Trophoblast cell (in vitro differentiated cells and primary cell): ENCODE measurements around the gene BACE2. TPM values are rescaled to one million over a fixed set of nuclear protein-coding genes. Genes with fewer than 3 reads are reported as not detected.

Experiments
- DNase-seq, 2 donors: peaks; one replicate each; pipeline ENCODE4 v3.0.0-alpha.2; 2016
- H2AFZ ChIP-seq: 2 replicates; pipeline ENCODE4 v1.6.1; 2013; ENCODE audit warnings: low read length, moderate library complexity, mild to moderate bottlenecking; ENCODE audit not compliant: insufficient read depth, poor library complexity
- H2AK5ac ChIP-seq: 2 replicates; pipeline ENCODE4 v1.6.1; 2013; ENCODE audit warnings: mild to moderate bottlenecking, low read length
- H2BK120ac ChIP-seq: 2 replicates; pipeline ENCODE4 v1.6.1; 2013; ENCODE audit warnings: low read length, mild to moderate bottlenecking, moderate library complexity; ENCODE audit not compliant: insufficient read depth, poor library complexity
- H2BK12ac ChIP-seq: 2 replicates; pipeline ENCODE4 v1.6.1; 2013; ENCODE audit warnings: mild to moderate bottlenecking, low read length, moderate library complexity
- H2BK5ac ChIP-seq: 2 replicates; pipeline ENCODE4 v1.6.1; 2013; ENCODE audit warnings: low read length, low read depth, moderate library complexity, mild to moderate bottlenecking; ENCODE audit not compliant: poor library complexity
- H3K14ac ChIP-seq: 2 replicates; pipeline ENCODE4 v1.6.1; 2013; ENCODE audit warnings: mild to moderate bottlenecking, low read length
- H3K18ac ChIP-seq: 2 replicates; pipeline ENCODE4 v1.6.1; 2013; ENCODE audit warnings: mild to moderate bottlenecking, low read length
- H3K23ac ChIP-seq: 2 replicates; pipeline ENCODE4 v1.6.1; 2013; ENCODE audit warnings: low read length
- H3K27ac ChIP-seq: 2 replicates; pipeline ENCODE4 v1.5.1; 2013; ENCODE audit warnings: low read depth, mild to moderate bottlenecking, inconsistent platforms, low read length, moderate library complexity
- H3K27me3 ChIP-seq: 2 replicates; pipeline ENCODE4 v1.6.1; 2013; ENCODE audit warnings: inconsistent platforms, mild to moderate bottlenecking, low read length, moderate library complexity; ENCODE audit not compliant: insufficient read depth
- H3K36me3 ChIP-seq, 2 experiments: 1 replicate in 1 of 2; 2 replicates in 1 of 2; pipeline ENCODE4 v1.6.1; 2013; ENCODE audit warnings: low read length in 2 of 2, mild to moderate bottlenecking in 2 of 2, moderate library complexity in 1 of 2; ENCODE audit not compliant: insufficient read depth in 2 of 2, control insufficient read depth in 1 of 2
- H3K4ac ChIP-seq: 2 replicates; pipeline ENCODE4 v1.6.1; 2013; ENCODE audit warnings: low read depth, mild to moderate bottlenecking, low read length, moderate library complexity
- H3K4me1 ChIP-seq, 2 experiments: 1 replicate in 1 of 2; 2 replicates in 1 of 2; pipeline ENCODE4 v1.6.1; 2013; ENCODE audit warnings: low read length in 2 of 2, mild to moderate bottlenecking in 2 of 2, moderate library complexity in 1 of 2; ENCODE audit not compliant: insufficient read depth in 2 of 2, control insufficient read depth in 1 of 2
- H3K4me2 ChIP-seq: 2 replicates; pipeline ENCODE4 v1.6.1; 2013; ENCODE audit warnings: inconsistent platforms, mild to moderate bottlenecking, low read length, moderate library complexity
- H3K4me3 ChIP-seq: 2 replicates; pipeline ENCODE4 v1.5.1; 2013; ENCODE audit warnings: mild to moderate bottlenecking, low read depth, low read length, inconsistent platforms
- H3K79me1 ChIP-seq: one replicate; pipeline ENCODE4 v1.6.1; 2013; ENCODE audit warnings: low read length
- H3K79me2 ChIP-seq: 2 replicates; pipeline ENCODE4 v1.6.1; 2013; ENCODE audit warnings: low read length, mild to moderate bottlenecking; ENCODE audit not compliant: control insufficient read depth, insufficient read depth, poor library complexity
- H3K9ac ChIP-seq: 2 replicates; pipeline ENCODE4 v1.6.1; 2013; ENCODE audit warnings: mild to moderate bottlenecking, low read length
- H3K9me3 ChIP-seq: 2 replicates; pipeline ENCODE4 v1.6.1; 2013; ENCODE audit warnings: low read depth, mild to moderate bottlenecking, control low read depth, inconsistent platforms, low read length; ENCODE audit not compliant: insufficient read depth
- H4K12ac ChIP-seq: 2 replicates; pipeline ENCODE4 v1.6.1; 2013; ENCODE audit warnings: low read depth, mild to moderate bottlenecking, low read length, moderate library complexity
- H4K8ac ChIP-seq: 2 replicates; pipeline ENCODE4 v1.6.1; 2013; ENCODE audit warnings: low read depth, mild to moderate bottlenecking, low read length, moderate library complexity
- H4K91ac ChIP-seq: one replicate; pipeline ENCODE4 v1.6.1; 2013; ENCODE audit warnings: low read depth, mild to moderate bottlenecking, low read length, moderate library complexity
- WGBS: extraction: QIAGEN DNeasy Blood & Tissue Kit; methylation state at CpG from one replicate; pipeline ENCODE4 v1.1.7; 2013; ENCODE audit warnings: missing lambda C conversion rate; ENCODE audit not compliant: insufficient read length, insufficient coverage; ENCODE audit errors: extremely low coverage; 5-methylcytosine and 5-hydroxymethylcytosine counted together
- polyA plus RNA-seq: library from polyadenylated mRNA; stranded (reverse); fragments of 200-250 nt; gene quantifications from 2 replicates; pipeline ENCODE4 v1.2.3, GENCODE V29; 2013

The BACE2 gene
- 7.6 and 8.6 TPM in 2 replicates for polyA plus RNA-seq

- peaks cover 21% of the 10 kb centered on the region for H3K27me3 ChIP-seq
- peak within 1 kb of the TSS; percentile 45 for H3K14ac ChIP-seq
- no peak within 1 kb of the TSS for H3K4ac ChIP-seq
- no CpG with 5 or more reads among the region's 111 CpGs for WGBS
- no peaks in the 10 kb centered on the region for H3K36me3 ChIP-seq
- no peak within 1 kb of the TSS for H3K9ac ChIP-seq
- H3K79me2 ChIP-seq: peaks cover 4% of the 10 kb centered on the region
- H2AFZ ChIP-seq: peak within 1 kb of the TSS; percentile 99
- DNase-seq: peak; percentile 70 to 84
- H2BK120ac ChIP-seq: peak within 1 kb of the TSS; percentile 49
- no peaks in the 10 kb centered on the region for H3K9me3 ChIP-seq
- H4K91ac ChIP-seq: peak within 1 kb of the TSS; percentile 42
- no peak within 1 kb of the TSS for H3K23ac ChIP-seq
- peak within 1 kb of the TSS; percentile 33 for H2BK5ac ChIP-seq
- peak within 1 kb of the TSS; percentile 76 for H4K8ac ChIP-seq
- peaks cover 4% of the 10 kb centered on the region in 2 experiments for H3K4me1 ChIP-seq
- H3K27ac ChIP-seq: no peak within 1 kb of the TSS
- H3K4me3 ChIP-seq: peak within 1 kb of the TSS; percentile 73
- H2BK12ac ChIP-seq: peak within 1 kb of the TSS; percentile 53
- no peak within 1 kb of the TSS for H4K12ac ChIP-seq
- no peaks in the 10 kb centered on the region for H3K79me1 ChIP-seq
- no peak within 1 kb of the TSS for H2AK5ac ChIP-seq
- H3K18ac ChIP-seq: peak within 1 kb of the TSS; percentile 58
- peak within 1 kb of the TSS; percentile 93 for H3K4me2 ChIP-seq
Observed at GRCh38 chr21:41167348-41168342, at the start of gene BACE2. TSS of gene BACE2 (plus strand) at chr21:41168160. CDS start at chr21:41168264, 104 bp downstream.

DNA sequence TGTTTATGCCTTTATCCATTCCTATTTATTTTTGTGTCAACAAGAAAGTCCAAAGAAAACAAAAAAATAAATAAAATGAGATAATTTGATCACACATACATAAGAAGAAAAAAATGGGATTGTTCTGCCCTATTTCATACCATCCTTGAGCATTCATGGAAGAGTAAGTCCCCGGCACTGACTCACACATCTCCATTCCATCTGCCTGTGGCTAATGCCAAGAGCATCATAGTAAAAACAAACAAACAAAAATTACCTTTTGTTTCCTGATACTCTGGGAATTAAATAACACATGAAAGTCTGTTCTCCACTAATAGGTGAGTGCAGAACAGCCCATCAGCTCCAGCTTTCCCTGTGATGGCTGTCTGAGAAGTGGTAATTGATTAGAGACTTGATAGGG lies 48.1 kb upstream of the BACE2 start:
- Histone ChIP-seq H2AFZ (no peak overlapping the region), H3K9ac (no peak overlapping the region), H3K23ac (no peak overlapping the region), H2AK5ac (no peak overlapping the region), H3K79me2 (no peaks in the 10 kb centered on the region), H3K4me2 (no peak overlapping the region), H3K9me3 (peaks cover 2% of the 10 kb centered on the region), H3K79me1 (no peaks in the 10 kb centered on the region), H3K4me3 (no peak overlapping the region), H3K4me1 (no peaks in the 10 kb centered on the region), H2BK5ac (no peak overlapping the region), H2BK120ac (no peak overlapping the region), H3K27ac (no peak overlapping the region), H3K18ac (no peak overlapping the region), H2BK12ac (no peak overlapping the region), H4K8ac (no peak overlapping the region), H4K91ac (no peak overlapping the region), H3K14ac (no peak overlapping the region), H3K36me3 (no peaks in the 10 kb centered on the region), H4K12ac (no peak overlapping the region), H3K4ac (no peak overlapping the region), H3K27me3 (no peaks in the 10 kb centered on the region)
- peak in 1 of 2 donors; percentile 50 for DNase-seq
- no CpG with 5 or more reads among the region's 1 CpG for WGBS

- no peak overlapping the region for H3K27ac ChIP-seq
- no peaks in the 10 kb centered on the region for H3K79me2 ChIP-seq
- H3K18ac ChIP-seq: no peak overlapping the region
- H2AK5ac ChIP-seq: no peak overlapping the region
- H2BK12ac ChIP-seq: no peak overlapping the region
- no peaks in the 10 kb centered on the region for H3K79me1 ChIP-seq
- no peak overlapping the region for H2BK5ac ChIP-seq
- H3K36me3 ChIP-seq: no peaks in the 10 kb centered on the region
- H2BK120ac ChIP-seq: no peak overlapping the region
- no peak overlapping the region for H4K91ac ChIP-seq
- no peak overlapping the region for H3K4me3 ChIP-seq
- H3K4me1 ChIP-seq: no peaks in the 10 kb centered on the region
- H3K23ac ChIP-seq: no peak overlapping the region
- no peak overlapping the region for H4K8ac ChIP-seq
- no peak for DNase-seq
- H3K9me3 ChIP-seq: peaks cover 2% of the 10 kb centered on the region
- H3K4me2 ChIP-seq: no peak overlapping the region
- H3K4ac ChIP-seq: no peak overlapping the region
- no peak overlapping the region for H3K9ac ChIP-seq
- no peaks in the 10 kb centered on the region for H3K27me3 ChIP-seq
- no peak overlapping the region for H3K14ac ChIP-seq
- no peak overlapping the region for H4K12ac ChIP-seq
- WGBS: no CpG with 5 or more reads among the region's 4 CpGs
- H2AFZ ChIP-seq: no peak overlapping the region
Observed at GRCh38 chr21:41120997-41121396, 47.0 kb upstream of the BACE2 start.

DNA sequence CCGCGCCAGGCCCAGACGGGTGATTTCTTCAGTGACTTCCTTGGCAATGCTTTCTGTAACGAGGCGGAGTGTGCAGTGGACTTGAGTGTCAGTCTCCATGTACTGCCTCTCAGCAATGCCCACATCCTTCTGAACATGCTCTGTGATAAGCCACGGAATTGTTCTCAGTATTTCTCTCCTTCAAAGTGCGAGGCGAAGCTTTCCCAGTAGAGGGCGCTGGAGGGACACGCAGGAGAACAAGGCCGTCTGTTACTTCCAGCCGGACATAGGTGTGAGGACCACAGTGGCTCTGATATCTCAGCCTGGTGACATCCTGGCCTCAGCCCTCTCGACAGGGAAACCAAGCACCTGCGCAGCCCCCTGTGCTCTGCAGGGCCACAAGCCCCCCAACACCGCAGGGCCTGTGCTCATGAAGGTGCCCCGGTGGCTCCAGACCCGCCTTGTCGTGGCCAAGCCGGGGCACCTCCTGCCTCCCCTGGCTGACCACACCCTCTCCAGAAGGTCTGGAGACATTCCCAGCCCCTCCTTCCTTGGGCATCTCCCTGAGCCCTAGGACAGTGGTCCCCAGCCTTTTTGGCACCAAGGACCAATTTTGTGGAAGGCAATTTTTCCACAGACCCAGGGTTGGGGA lies 46.1 kb upstream of the BACE2 start:
- Histone ChIP-seq H3K36me3 (no peaks in the 10 kb centered on the region), H3K9ac (no peak overlapping the region), H4K8ac (no peak overlapping the region), H3K9me3 (no peaks in the 10 kb centered on the region), H3K27me3 (no peaks in the 10 kb centered on the region), H4K12ac (no peak overlapping the region), H3K27ac (no peak overlapping the region), H3K79me1 (no peaks in the 10 kb centered on the region), H3K14ac (no peak overlapping the region), H3K4me3 (no peak overlapping the region), H3K4me2 (no peak overlapping the region), H3K23ac (no peak overlapping the region), H3K79me2 (no peaks in the 10 kb centered on the region), H2BK120ac (no peak overlapping the region), H4K91ac (no peak overlapping the region), H3K4me1 (no peaks in the 10 kb centered on the region), H2AFZ (no peak overlapping the region), H2BK12ac (no peak overlapping the region), H3K18ac (no peak overlapping the region), H2BK5ac (no peak overlapping the region), H3K4ac (no peak overlapping the region), H2AK5ac (no peak overlapping the region)
- DNase-seq: peak; percentile 92 to 98
- WGBS: no CpG with 5 or more reads among the region's 19 CpGs
